ENCODE data around the gene SCFD2. TPM values are rescaled to one million over a fixed set of nuclear protein-coding genes. Genes with fewer than 3 reads are reported as not detected.

The SCFD2 gene
- total RNA-seq, 1 donor from 2014 or later: 10.7 TPM

GRCh38 chr4:52874948-52875347 lies 490.9 kb downstream of the SCFD2 start:
- no peak for TF ChIP-seq CTCF (IDR thresholded peaks at IDR 0.05)

GRCh38 chr4:52873861-52874343 lies 492.0 kb downstream of the SCFD2 start:
- Mint-ChIP-seq H3K9me3 (ENCODE audit: low read depth) (no peaks in the 10 kb centered on the region), H3K27me3 (ENCODE audit: low read depth) (no peaks in the 10 kb centered on the region), H3K4me3 (ENCODE audit: unreplicated experiment) (no peak overlapping the region), H3K4me1 (ENCODE audit: low read depth) (peaks cover 7% of the 10 kb centered on the region), H3K36me3 (ENCODE audit: low read depth) (peaks cover 12% of the 10 kb centered on the region), H3K27ac (ENCODE audit: unreplicated experiment) (no peak overlapping the region)
- TF ChIP-seq CTCF (IDR thresholded peaks at IDR 0.05): no peak
- no peak for DNase-seq (ENCODE audit: low spot score)

More at GRCh38 chr4:52874948-52875347, 490.9 kb downstream of the SCFD2 start:
- H3K27me3 Mint-ChIP-seq (ENCODE audit: low read depth): no peaks in the 10 kb centered on the region
- H3K4me3 Mint-ChIP-seq (ENCODE audit: unreplicated experiment): no peak overlapping the region
- no peak for DNase-seq (ENCODE audit: low spot score)
- peaks cover 12% of the 10 kb centered on the region for H3K36me3 Mint-ChIP-seq (ENCODE audit: low read depth)
- H3K9me3 Mint-ChIP-seq (ENCODE audit: low read depth): no peaks in the 10 kb centered on the region
- H3K27ac Mint-ChIP-seq (ENCODE audit: unreplicated experiment): no peak overlapping the region
- no peaks in the 10 kb centered on the region for H3K4me1 Mint-ChIP-seq (ENCODE audit: low read depth)

GRCh38 chr4:52873191-52873590 lies 492.7 kb downstream of the SCFD2 start:
- TF ChIP-seq CTCF (IDR thresholded peaks at IDR 0.05): no peak
- Mint-ChIP-seq H3K27me3 (ENCODE audit: low read depth) (no peaks in the 10 kb centered on the region), H3K9me3 (ENCODE audit: low read depth) (no peaks in the 10 kb centered on the region), H3K36me3 (ENCODE audit: low read depth) (peaks cover 12% of the 10 kb centered on the region), H3K4me1 (ENCODE audit: low read depth) (peaks cover 14% of the 10 kb centered on the region), H3K27ac (ENCODE audit: unreplicated experiment) (no peak overlapping the region), H3K4me3 (ENCODE audit: unreplicated experiment) (no peak overlapping the region)
- no peak for DNase-seq (ENCODE audit: low spot score)

GRCh38 chr4:52870225-52870624 lies 495.6 kb downstream of the SCFD2 start:
- Mint-ChIP-seq H3K27me3 (ENCODE audit: low read depth) (no peaks in the 10 kb centered on the region), H3K27ac (ENCODE audit: unreplicated experiment) (no peak overlapping the region), H3K36me3 (ENCODE audit: low read depth) (peaks cover 20% of the 10 kb centered on the region), H3K9me3 (ENCODE audit: low read depth) (no peaks in the 10 kb centered on the region), H3K4me1 (ENCODE audit: low read depth) (peaks cover 39% of the 10 kb centered on the region), H3K4me3 (ENCODE audit: unreplicated experiment) (no peak overlapping the region)
- DNase-seq (ENCODE audit: low spot score): no peak
- TF ChIP-seq CTCF (IDR thresholded peaks at IDR 0.05): no peak

GRCh38 chr4:52869656-52870055 lies 496.2 kb downstream of the SCFD2 start:
- H3K36me3 Mint-ChIP-seq (ENCODE audit: low read depth): peaks cover 20% of the 10 kb centered on the region
- H3K4me1 Mint-ChIP-seq (ENCODE audit: low read depth): peaks cover 45% of the 10 kb centered on the region
- TF ChIP-seq CTCF (IDR thresholded peaks at IDR 0.05): no peak

More at GRCh38 chr4:52869656-52870055, 496.2 kb downstream of the SCFD2 start:
- no peak overlapping the region for H3K4me3 Mint-ChIP-seq (ENCODE audit: unreplicated experiment)
- no peak overlapping the region for H3K27ac Mint-ChIP-seq (ENCODE audit: unreplicated experiment)
- no peaks in the 10 kb centered on the region for H3K9me3 Mint-ChIP-seq (ENCODE audit: low read depth)
- DNase-seq (ENCODE audit: low spot score): no peak
- no peaks in the 10 kb centered on the region for H3K27me3 Mint-ChIP-seq (ENCODE audit: low read depth)
